Skin epidermis (tissue), 12 donors: ENCODE measurements around the gene KIF23.
A peak's percentile ranks its signal among the peaks of the same experiment; 100 is the strongest.
"Not testable (repeated sequence)": the region's sequence is repeated elsewhere in the genome, so short reads cannot be mapped to it uniquely, and the experiment has no call there.

Experiments
- H3K27ac ChIP-seq, 21 experiments: fragments of 200-600 bp; sonication (generic) in 11 of 21; one replicate each; pipeline ENCODE4 v1.5.0; 2020; ENCODE audit warnings: mild to moderate bottlenecking in 3 of 21, inconsistent platforms in 2 of 21, moderate library complexity in 2 of 21
- H3K4me3 ChIP-seq, 7 experiments: fragments of 200-600 bp; sonication (generic) in 2 of 7; one replicate each; pipeline ENCODE4 v1.5.0; 2020; ENCODE audit warnings: inconsistent platforms in 2 of 7, mild to moderate bottlenecking in 2 of 7, moderate library complexity in 1 of 7

The KIF23 gene

DNA sequence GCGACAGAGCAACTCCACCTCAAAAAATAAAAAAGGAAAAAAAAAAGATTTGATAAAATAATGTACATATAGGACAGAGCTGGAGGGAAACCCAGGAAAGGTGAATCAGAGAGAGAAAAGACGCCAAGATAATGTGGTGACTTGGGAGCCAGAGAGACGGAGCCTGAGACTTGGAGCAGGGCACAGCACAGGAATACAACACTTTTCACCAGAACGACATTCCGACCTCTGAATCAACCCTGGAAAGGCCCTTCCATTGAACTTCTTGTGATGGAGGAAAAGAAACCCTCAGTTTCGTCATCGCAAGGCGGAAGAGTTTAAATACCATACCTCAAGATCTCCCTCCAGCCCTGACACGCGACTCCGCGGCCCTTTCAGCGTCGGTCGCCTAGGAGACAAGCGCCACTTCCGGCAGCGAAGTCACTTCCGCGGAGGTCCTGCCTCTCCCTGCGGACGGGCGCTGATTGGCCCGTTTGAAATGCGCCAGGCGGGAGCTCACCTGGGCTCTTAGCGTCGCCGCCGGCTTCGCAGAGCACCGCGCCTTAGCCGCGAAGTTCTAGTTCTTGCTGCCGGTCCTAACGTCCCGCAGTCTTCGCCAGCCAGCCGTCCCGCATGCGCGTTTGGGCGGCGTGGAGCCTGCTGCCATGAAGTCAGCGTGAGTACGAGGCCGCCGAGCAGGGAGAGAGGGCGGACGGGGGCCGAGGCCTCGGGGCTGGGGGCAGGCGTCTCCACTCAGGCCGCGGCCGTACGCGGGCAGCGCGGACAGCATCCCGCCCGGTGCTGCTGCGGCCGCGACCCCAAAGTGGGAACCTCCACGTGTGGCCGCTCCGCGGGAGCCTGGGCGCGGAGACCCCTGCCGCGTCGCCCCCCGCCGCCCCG lies at the start of gene KIF23:
Gene KIF23, plus strand, starts transcription at position 528 of the 879 bp plus-strand sequence. Its CDS starts 117 bp downstream, at position 645.
- H3K27ac ChIP-seq, result peak within 1 kb of the TSS in 19 of 21 experiments; percentile 3 to 88 (median 68)
- peak within 1 kb of the TSS; percentile 73 to 98 (median 93) for H3K4me3 ChIP-seq

DNA sequence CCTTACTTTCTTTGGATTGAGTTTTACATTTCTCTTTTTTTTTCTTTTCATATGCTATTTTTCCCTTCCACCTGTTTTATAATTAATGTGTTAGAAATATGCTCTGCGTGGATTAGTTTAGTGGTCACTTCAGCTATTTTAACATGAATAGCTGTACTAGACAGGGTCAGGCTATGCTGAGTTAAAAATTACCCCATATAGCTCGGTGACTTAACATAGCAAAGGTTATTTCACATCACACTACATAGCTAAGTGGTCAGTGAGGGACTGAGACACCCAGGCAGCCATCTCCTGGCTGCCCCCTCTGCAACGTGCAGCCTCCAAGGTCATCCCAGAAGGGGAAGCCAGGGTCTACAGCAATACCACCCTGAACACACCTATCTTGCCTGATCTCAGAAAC lies 46.9 kb upstream of the KIF23 start:
- Histone ChIP-seq H3K27ac (no peak overlapping the region), H3K4me3 (no peak overlapping the region)

DNA sequence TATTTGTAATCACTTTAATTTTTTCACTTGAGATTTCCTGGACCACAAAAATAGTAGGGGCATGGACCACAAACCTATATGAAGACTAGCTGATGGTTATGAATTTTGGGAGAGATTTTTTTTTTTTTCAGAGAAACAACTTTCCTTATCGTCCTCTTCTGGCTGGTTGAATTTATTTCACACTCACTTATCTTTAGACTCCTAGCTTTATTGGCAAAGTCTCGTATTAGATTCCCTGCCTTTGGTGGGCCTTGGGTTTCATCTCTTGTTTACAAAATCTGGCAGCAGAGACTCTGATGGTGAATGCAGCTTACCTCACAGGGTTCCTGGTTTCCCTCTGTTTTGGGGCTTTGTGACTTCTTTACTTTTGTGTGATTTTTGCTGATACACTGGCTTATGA lies 44.5 kb upstream of the KIF23 start:
- H3K4me3 ChIP-seq, result no peak overlapping the region
- no peak overlapping the region for H3K27ac ChIP-seq

DNA sequence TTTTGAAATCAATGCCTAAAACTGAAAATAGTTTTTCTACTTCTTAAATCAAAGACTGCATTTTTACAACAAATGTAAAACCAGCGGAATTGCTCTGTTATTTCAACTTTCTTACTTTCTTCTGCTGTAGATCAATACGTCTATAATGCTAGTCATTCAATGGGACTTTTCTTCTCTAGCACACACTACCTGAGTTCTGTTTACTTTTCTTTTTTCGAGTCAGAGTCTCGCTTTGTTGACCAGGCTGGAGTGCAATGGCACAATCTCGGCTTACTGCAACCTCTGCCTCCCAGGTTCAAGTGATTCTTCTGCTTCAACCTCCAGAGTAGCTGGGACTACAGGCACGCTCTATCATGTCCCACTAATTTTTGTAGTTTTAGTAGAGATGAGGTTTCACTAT lies 40.7 kb upstream of the KIF23 start:
- H3K4me3 ChIP-seq, result no peak overlapping the region

DNA sequence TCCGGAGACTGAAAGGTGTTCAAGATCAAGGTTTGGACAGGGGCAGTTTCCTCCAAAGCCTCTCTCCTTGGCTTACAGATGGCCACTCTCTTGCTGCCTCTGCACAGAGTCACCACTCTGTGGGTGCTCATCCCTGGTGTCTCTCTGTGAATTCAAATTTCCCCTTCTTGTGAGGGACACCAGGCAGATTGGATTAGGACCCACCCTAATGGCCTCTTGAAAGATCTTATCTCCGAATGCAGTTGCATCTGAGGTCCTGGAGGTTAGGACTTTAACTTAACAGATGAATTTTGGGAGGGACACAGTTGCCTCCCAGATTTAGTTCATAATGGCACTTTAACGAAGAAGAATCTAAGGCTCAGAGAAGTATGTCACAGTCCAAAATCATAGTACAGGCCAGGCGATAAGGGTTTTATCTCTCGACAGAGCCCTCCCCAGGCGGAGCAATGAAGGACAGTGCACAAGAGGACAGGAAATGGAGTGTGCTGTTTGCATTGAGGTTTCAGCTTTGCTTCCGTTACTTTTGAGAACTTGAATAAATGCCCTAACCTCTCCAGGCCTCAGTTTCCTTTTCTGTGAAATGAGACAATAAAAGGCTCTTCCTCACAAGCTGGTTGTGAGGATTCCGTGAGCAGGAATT lies 38.9 kb upstream of the KIF23 start:
- H3K27ac ChIP-seq, result no peak overlapping the region
- no peak overlapping the region for H3K4me3 ChIP-seq

More for the DNA sequence above, 40.7 kb upstream of the KIF23 start:
- no peak overlapping the region for H3K27ac ChIP-seq

DNA sequence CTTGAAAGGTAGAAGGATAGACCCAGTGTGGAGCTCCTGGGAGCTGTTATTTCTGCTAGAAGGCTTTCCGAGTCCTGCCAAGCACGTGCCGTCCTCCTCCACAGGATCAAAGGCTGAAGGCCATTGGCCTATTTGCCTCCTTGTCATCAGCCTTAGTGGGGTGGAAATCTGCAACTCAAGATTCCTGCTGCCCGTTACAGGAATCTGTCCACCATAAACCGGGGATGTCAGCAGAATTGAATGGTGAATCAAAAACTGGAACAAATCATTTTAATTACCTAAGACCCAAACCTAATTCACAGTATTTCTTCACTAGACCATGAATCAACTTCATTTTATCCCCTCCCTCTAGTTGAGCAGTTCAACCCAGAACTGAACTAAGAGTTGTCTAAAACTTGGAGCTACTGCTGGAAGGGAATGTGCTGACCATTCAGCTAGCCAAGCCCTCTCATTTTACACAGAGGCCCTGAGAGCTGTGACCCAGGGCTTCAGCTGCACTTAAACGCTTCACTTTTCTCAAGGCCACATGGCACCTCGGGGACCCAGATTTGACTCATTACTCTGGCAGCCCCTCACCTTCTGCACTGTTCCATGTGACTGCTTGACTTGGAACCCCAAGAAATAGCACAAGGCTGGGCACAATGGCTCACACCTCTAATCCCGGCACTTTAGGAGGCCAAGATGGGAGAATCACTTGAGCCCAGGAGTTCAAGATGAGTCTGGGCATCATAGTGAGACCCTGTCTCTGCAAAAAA lies 36.8 kb upstream of the KIF23 start:
- no peak overlapping the region for H3K27ac ChIP-seq

DNA sequence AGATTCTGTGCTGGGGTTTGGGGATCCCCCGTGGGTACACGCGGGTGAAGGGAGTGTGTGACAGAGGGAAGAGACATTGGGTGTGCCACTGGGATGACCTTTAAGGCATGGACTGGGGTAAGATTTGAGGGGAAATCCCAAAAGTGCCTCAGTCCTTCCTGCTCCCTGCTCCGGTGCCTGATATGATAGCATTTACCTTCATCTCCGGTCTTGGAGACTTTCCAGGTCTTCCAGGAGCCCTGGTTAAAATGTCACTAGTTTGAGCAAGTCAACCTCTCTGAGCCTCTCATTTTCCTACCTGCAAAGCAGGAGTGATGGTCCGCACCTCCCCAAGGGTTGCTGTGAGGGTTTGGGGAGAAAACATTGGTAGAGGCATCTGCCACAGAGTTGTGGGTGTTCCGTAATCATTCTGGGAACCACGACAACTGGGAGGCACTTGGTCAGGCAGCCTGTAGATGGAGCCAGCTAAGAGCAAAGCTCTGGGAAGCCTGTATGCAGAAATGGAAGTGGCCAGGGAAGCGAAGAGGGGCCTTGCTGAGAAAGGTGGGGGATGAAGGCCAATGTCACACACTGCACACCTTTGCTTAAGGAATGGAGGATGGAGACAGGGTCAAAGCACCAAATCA lies 33.9 kb upstream of the KIF23 start:
- no peak overlapping the region for H3K27ac ChIP-seq
- H3K4me3 ChIP-seq, result no peak overlapping the region

More for the DNA sequence above, 36.8 kb upstream of the KIF23 start:
- H3K4me3 ChIP-seq, result no peak overlapping the region

DNA sequence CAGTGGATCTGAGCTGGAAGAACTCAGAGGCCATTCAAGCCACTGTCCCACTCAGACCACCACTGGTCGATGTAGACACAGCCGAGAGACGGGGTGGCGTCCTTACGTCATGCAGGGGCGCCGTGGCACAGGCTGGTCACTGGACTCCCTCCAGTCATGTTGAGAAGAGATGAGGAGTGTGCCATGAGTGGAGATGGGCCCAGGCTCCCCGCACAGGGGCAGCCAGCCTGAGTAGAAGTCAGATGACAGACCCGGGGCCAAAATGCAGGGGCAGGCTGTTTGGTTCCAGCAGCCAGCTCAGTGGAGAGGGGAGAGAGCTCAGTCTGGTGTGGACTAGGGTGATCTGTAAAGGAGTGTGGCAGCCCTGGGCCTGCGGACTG lies 33.4 kb upstream of the KIF23 start:
- H3K27ac ChIP-seq, result no peak overlapping the region
- no peak overlapping the region for H3K4me3 ChIP-seq

DNA sequence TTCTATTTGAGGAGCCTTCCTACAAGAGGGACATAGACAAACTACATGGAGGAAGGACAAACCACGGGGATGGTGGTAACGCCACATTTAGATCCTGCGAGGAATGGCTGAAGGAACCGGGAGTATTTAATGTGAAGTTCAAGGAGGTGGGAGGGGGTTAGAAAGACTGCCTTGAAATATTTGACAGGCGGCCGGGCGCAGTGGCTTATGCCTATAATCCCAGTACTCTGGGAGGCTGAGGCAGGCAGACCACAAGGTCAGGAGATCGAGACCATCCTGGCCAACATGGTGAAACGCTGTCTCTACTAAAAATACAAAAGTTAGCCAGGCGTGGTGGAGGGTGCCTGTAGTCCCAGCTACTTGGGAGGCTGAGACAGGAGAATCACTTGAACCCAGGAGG lies 32.0 kb upstream of the KIF23 start:
- not testable (repeated sequence) for H3K27ac ChIP-seq

DNA sequence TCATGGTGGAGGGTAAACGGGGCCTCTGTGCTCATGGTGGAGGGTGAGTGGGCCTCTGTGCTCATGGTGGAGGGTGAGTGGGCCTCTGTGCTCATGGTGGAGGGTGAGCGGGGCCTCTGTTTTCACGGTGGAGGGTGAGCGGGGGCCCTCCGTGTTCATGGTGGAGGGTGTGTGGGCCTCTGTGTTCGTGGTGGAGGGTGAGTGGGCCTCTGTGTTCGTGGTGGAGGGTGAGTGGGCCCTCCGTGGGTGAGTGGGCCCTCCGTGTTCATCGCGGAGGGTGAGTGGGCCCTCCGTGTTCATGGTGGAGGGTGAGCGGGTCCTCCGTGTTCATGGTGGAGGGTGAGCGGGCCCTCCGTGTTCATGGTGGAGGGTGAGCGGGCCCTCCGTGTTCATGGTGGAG lies 30.1 kb upstream of the KIF23 start:
- H3K4me3 ChIP-seq, H3K27ac ChIP-seq: not testable (repeated sequence)

More for the DNA sequence above, 32.0 kb upstream of the KIF23 start:
- H3K4me3 ChIP-seq, result not testable (repeated sequence)

DNA sequence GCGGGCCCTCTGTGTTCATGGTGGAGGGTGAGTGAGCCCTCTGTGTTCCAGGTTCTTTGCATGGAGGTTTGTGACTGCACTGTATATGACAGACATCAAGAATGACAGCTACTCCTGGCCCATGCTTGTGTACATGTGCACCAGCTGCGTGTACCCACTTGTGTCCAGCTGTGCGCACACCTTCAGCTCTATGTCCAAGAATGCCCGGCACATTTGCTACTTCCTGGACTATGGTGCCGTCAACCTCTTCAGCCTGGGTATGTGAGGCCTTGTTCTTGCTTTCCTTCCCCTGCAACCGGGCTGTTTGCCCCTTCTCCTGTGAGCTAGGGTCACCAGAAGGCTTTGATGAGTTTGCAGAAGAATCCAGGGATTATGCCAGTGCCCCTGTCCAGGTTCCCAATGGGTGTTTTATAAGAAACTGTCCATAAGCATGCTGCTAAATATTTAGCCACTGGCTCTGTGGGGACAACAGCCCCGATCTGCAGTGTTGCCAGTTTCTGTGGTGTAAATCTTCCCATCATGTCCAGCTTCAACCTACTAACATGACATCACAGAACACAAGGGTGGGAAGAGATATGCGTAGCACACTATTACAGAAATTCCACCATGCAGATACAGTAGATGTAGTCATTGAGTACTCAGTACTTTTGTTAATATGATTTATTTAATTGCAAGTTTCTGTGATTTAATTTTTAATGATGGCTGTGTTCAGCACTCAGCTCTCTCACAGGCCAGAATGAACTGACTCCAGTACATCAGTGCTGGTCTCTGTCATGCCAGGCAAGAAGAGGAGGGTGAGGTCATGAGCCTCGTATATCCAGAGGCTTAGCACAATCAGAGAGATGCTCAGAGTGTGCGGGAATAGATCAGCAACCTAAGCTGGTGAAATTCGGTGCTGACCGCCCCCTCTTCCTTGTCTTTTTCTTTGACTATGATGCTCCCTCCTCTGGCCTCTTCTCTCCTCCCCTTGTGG lies 29.2 kb upstream of the KIF23 start:
- Histone ChIP-seq H3K27ac (no peak overlapping the region), H3K4me3 (no peak overlapping the region)

DNA sequence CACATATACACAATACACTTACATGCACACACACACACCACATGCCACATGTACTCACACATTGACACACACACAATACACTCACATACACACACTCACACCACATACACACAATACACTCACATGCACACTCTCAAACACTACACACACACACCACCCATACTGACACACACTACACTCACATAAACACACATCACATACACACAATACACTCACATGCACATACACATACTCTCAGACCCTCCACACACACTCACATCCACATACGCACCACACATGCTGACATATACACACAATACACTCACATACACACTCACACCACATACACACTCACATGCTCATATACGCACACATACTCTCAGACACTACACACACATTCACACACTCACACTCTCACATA lies 28.3 kb upstream of the KIF23 start:
- H3K27ac ChIP-seq, result no peak overlapping the region
- H3K4me3 ChIP-seq, result no peak overlapping the region

DNA sequence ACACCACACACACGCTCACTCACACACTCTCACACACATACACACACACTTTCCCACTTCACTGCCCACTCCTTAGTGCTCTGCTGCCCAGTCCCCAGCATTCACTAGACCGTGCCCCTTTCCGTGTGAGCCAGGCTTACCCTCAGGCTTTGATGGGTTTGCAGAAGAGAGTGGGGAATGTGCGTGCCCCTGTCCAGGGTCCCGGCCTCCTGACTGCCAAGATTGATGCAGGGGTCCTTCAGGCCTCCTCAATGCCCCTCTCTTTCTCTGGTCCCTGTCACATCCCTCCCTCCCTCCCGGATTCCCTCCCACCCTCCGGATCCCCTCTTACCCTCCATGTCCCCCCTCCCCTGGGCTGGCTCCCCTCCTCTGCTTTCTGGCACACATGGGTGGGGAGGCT lies 27.9 kb upstream of the KIF23 start:
- H3K4me3 ChIP-seq, result no peak overlapping the region
- H3K27ac ChIP-seq, result no peak overlapping the region

DNA sequence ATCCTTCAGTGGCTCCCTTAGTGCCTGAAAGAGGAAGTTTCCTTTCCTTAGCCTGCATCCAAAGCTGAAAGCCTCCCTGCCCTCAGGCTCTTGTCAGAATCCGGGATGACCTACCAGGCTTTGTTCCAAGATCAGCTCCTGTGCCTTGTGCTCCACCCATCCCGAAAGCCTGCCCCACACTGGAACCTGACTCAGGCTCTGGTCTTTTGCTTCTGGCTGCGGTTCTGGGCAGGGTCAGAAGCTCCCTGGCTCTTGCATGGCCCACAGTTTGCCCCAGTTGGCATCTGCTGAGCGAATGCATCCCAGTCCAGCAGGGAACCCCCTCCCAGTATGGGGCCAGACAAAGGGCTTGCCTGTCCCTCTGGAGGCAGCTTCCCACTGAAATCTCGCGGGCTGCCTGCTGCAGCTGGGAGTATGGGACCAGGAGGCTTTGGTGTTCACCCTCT lies 25.9 kb upstream of the KIF23 start:
- Histone ChIP-seq H3K27ac (no peak overlapping the region), H3K4me3 (no peak overlapping the region)

DNA sequence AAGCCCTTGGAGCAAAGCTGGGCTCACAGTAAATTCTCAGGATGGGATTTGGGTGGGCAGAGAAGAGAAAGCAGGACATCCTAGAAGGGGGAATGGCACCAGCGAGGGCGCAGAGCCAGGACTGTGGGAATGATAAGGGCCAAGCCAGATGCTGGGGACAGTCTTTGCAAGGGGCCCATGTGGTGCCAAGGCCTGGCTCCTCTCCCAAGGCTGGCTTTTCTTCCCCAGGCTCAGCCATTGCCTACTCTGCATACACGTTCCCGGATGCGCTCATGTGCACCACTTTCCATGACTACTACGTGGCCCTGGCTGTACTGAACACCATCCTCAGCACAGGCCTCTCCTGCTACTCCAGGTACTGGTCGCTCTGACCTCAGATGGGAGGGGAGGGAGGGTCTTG lies 24.7 kb upstream of the KIF23 start:
- H3K27ac ChIP-seq, result no peak overlapping the region

DNA sequence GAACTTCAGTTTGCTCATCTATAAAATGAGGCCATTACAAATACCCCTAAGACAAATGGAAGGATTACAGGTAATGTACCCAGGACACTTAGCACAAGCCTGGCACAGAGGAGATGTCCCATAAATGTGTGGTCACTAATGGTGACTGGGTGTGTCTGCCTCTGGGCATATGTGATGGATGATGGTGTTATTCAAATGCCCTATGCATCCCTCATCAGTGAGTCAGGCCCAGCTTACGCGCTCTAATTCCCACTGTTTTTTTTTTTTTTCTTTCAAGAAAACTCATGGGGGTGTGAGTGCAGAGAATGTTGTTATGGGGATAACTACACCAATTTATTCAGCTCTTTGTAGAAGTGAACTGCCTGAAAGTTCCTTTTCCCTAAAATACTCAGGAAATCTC lies 23.6 kb upstream of the KIF23 start:
- H3K27ac ChIP-seq, result no peak overlapping the region

More for the DNA sequence above, 24.7 kb upstream of the KIF23 start:
- H3K4me3 ChIP-seq, result no peak overlapping the region

DNA sequence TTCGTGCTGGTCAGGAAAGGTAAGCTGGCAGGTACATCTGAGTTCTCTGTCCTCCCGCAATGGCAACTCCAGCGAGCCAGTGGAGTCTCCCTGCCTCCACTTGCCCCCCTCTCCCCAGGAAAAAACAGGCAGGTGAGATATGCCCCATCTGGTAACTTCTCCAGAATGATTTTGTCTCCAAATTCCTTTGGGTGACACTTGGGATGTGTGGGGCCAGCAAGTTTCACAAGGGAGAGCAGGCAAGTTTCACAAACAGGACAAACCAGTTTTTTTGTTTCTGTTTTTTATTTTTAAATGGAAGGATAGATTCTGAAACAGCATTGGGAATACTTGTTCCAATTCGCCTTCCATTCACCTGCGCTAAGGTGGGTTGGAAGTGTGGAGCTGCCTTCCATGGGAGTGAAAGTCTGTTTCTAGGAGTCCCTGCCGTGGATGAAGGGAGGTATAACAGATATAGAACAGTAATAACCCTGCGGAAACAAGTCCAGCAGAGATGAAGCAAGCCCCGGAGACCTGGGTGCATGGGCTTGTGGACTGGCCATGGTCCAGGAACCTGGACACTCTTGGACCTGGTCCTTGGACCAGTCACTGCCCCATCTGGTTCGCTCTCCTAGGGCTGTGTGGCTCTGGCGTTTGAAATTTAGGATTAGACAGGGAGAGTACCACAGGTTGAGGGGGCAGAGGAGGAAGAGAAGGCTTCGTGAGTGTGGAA lies 22.9 kb upstream of the KIF23 start:
- Histone ChIP-seq H3K27ac (no peak overlapping the region), H3K4me3 (no peak overlapping the region)

More for the DNA sequence above, 23.6 kb upstream of the KIF23 start:
- no peak overlapping the region for H3K4me3 ChIP-seq

DNA sequence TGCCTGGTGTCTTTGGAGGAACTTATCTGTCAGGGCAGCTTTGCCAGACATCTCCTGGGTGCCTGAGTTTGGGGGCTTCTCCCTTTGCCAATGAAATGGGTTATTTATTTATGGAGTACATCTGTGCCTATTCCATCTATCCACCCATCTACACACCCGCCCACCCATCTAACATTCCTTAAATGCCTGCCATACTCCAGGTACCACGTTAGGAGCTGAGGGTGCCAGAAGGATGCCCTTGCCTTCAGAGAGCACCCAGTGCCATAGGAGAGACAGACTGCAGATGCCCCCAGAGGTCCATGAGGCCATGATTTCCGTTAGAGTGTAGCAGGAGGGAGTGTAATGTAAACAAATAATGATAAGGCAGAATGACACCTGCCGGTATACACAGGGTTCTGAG lies 21.8 kb upstream of the KIF23 start:
- no peak overlapping the region for H3K27ac ChIP-seq

More for the DNA sequence above, 21.8 kb upstream of the KIF23 start:
- H3K4me3 ChIP-seq, result no peak overlapping the region
